CD4-positive, alpha-beta T cell (primary cell): ENCODE data around the gene CCL3. TPM values are rescaled to one million over a fixed set of nuclear protein-coding genes. Genes with fewer than 3 reads are reported as not detected.

ENCODE experiments used
- ATAC-seq: fragments of 200-7000 bp; cut with Tn5 transposase; one replicate; pipeline ENCODE4 v1.10.0; 2022; ENCODE audit warnings: mild to moderate bottlenecking; ENCODE audit not compliant: poor library complexity
- CTCF ChIA-PET: fragments of 350-600 bp; sonication (Branson Sonifier 250); formaldehyde crosslinking; loops from one replicate; lab custom pipeline; 2021; ENCODE audit warnings: antibody characterized with exemption, inconsistent platforms; lab: Charles Lee
- POLR2A ChIA-PET: fragments of 350-600 bp; sonication (Branson Sonifier 250); formaldehyde crosslinking; loops from one replicate; lab custom pipeline; 2021; ENCODE audit warnings: antibody characterized with exemption, inconsistent platforms; lab: Charles Lee
- DNase-seq, 14 experiments: peaks; one replicate each; pipeline ENCODE4 v3.0.0-alpha.2; 2013 to 2020; ENCODE audit warnings: mixed read lengths in 2 of 14
- H3K27ac ChIP-seq, 2 donors: one replicate each; pipeline versions ENCODE4 v1.5.1 to v1.7.0; 2013; ENCODE audit warnings: low read length in 2 of 2, low read depth in 1 of 2, mild to moderate bottlenecking in 1 of 2
- H3K27me3 ChIP-seq, 2 experiments: 1 replicate in 1 of 2; 2 replicates in 1 of 2; pipeline versions ENCODE4 v1.6.1 to v1.7.0; 2013; ENCODE audit warnings: low read length in 2 of 2, control low read depth in 1 of 2, mild to moderate bottlenecking in 1 of 2, moderate library complexity in 1 of 2; ENCODE audit not compliant: insufficient read depth in 2 of 2, control insufficient read depth in 1 of 2
- H3K36me3 ChIP-seq: one replicate; pipeline ENCODE4 v1.6.1; 2013; ENCODE audit warnings: low read length, control low read depth; ENCODE audit not compliant: insufficient read depth
- H3K4me1 ChIP-seq: one replicate; pipeline ENCODE4 v1.6.1; 2013; ENCODE audit warnings: low read length, control low read depth; ENCODE audit not compliant: insufficient read depth
- H3K4me3 ChIP-seq: one replicate; pipeline ENCODE4 v1.5.1; 2013; ENCODE audit warnings: mild to moderate bottlenecking, low read length, moderate library complexity
- H3K9me3 ChIP-seq, 2 experiments: 1 replicate in 1 of 2; 2 replicates in 1 of 2; pipeline versions ENCODE4 v1.6.1 to v1.7.0; 2013; ENCODE audit warnings: low read length in 2 of 2, mild to moderate bottlenecking in 2 of 2, control low read depth in 1 of 2, moderate library complexity in 1 of 2; ENCODE audit not compliant: control insufficient read depth in 1 of 2, insufficient read depth in 1 of 2
- H3K27ac Mint-ChIP-seq: one replicate; pipeline ENCODE4 v1.8.0; 2020; ENCODE audit warnings: mixed read lengths
- H3K27me3 Mint-ChIP-seq: one replicate; pipeline ENCODE4 v1.8.0; 2021; ENCODE audit warnings: mixed read lengths
- H3K36me3 Mint-ChIP-seq: one replicate; pipeline ENCODE4 v1.8.0; 2021; ENCODE audit warnings: low read depth, mixed read lengths
- H3K4me1 Mint-ChIP-seq: one replicate; pipeline ENCODE4 v1.8.0; 2021; ENCODE audit warnings: low read depth, mixed read lengths
- H3K4me3 Mint-ChIP-seq: one replicate; pipeline ENCODE4 v1.8.0; 2020; ENCODE audit warnings: mild to moderate bottlenecking, mixed read lengths
- H3K9me3 Mint-ChIP-seq: one replicate; pipeline ENCODE4 v1.8.0; 2020; ENCODE audit warnings: mixed read lengths
- intact Hi-C, 2 experiments: fragments of 100-400 bp; cut with DNase I in 1 of 2; cut with micrococcal nuclease in 1 of 2; formaldehyde crosslinking; loops; one replicate each; pipeline versions ENCODE4 v1.15.1 to v1.9.0; 2023 to 2025; cut with DNase I, micrococcal nuclease
- total RNA-seq, 174 experiments: library from RNA in 2 of 174; stranded (reverse) in 2 of 174; gene quantifications; one replicate each; pipeline ENCODE4 v1.2.3 and lab custom pipeline; 2021 to 2026
- TF ChIP-seq, protein P1 (sequence below): fragments of 200-600 bp; IDR thresholded peaks from one replicate; pipeline ENCODE4 v1.8.0; 2022; ENCODE audit warnings: antibody characterized with exemption, mild to moderate bottlenecking

CCL3 gene
- total RNA-seq, 2 experiments from 2014 or later, result 0.78 to 1.0 TPM

DNA sequence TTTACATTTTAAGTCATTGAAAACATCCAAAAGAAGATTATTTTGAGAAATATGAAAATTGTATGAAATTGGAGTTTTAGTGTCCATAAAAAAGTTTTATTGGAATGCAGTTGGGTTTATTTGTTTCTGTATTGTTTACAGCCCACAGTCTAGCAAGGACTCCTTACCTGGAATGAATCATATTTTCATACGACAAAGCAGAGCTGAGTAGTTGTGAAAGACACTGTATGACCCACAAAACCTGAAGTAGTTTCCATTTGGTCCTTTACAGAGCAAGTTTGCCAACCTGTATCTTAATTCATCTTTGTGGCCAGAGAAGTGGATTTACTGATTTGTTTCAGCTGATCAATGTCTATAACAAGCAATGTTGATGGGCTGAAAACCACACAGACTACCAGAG lies 15.6 kb downstream of the CCL3 start:
- H3K4me1 Mint-ChIP-seq, result no peaks in the 10 kb centered on the region
- POLR2A ChIA-PET, result no interaction called here
- intact Hi-C loops, result loop anchor here in 1 of 2 experiments (10.0 kb wide), 1 partner anchor 220 kb away; no protein-coding TSS in a partner anchor
- no peaks in the 10 kb centered on the region for H3K27me3 Mint-ChIP-seq
- TF ChIP-seq, protein P1, sequence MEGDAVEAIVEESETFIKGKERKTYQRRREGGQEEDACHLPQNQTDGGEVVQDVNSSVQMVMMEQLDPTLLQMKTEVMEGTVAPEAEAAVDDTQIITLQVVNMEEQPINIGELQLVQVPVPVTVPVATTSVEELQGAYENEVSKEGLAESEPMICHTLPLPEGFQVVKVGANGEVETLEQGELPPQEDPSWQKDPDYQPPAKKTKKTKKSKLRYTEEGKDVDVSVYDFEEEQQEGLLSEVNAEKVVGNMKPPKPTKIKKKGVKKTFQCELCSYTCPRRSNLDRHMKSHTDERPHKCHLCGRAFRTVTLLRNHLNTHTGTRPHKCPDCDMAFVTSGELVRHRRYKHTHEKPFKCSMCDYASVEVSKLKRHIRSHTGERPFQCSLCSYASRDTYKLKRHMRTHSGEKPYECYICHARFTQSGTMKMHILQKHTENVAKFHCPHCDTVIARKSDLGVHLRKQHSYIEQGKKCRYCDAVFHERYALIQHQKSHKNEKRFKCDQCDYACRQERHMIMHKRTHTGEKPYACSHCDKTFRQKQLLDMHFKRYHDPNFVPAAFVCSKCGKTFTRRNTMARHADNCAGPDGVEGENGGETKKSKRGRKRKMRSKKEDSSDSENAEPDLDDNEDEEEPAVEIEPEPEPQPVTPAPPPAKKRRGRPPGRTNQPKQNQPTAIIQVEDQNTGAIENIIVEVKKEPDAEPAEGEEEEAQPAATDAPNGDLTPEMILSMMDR, result no peak
- H3K4me1 ChIP-seq, result peaks cover 6% of the 10 kb centered on the region
- H3K4me3 ChIP-seq, result no peak overlapping the region
- CTCF ChIA-PET, result no interaction called here
- no peak overlapping the region for H3K4me3 Mint-ChIP-seq
- H3K27me3 ChIP-seq, result no peaks in the 10 kb centered on the region
- no peaks in the 10 kb centered on the region for H3K36me3 ChIP-seq
- H3K9me3 ChIP-seq, result no peaks in the 10 kb centered on the region
- no peak overlapping the region for H3K27ac Mint-ChIP-seq
- H3K36me3 Mint-ChIP-seq, result no peaks in the 10 kb centered on the region
- DNase-seq (no peak), ATAC-seq (no peak)
- H3K9me3 Mint-ChIP-seq, result no peaks in the 10 kb centered on the region
- H3K27ac ChIP-seq, result no peak overlapping the region

DNA sequence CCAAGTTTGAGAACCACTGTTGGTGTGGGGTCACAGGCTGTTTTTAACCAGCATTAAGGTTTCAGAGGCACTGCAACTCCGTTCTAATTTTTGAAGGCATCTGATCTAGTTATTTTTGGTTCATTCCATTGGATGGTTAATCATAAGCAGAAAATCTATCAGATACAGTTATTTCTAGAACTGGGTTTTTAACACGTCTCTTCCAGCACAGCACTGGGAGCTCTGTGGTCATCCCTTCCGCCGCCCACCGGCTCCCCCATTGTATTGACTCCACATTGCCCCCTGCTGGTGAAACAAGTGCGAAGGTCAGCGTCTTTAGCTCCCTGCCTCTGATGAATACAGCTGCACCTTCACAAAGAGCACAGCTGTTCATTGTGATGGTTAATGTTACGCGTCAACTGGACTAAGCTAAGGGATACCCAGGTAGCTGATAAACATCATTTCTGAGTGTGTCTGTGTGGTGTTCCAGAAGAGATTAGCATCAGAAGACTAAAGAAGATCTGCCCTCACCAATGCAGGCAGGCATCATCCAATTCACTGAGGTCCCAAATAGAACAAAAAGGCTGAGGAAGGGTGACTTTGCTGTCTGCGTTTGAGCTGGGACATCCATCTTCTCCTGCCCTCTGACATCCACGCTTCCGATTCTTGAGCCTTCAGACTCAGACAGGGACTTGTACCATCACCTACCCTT lies 17.4 kb downstream of the CCL3 start:
- Histone ChIP-seq H3K36me3 (no peaks in the 10 kb centered on the region), H3K27ac (no peak overlapping the region), H3K9me3 (no peaks in the 10 kb centered on the region), H3K27me3 (no peaks in the 10 kb centered on the region), H3K4me1 (peaks cover 6% of the 10 kb centered on the region), H3K4me3 (no peak overlapping the region)
- Mint-ChIP-seq H3K4me3 (no peak overlapping the region), H3K9me3 (no peaks in the 10 kb centered on the region), H3K27ac (no peak overlapping the region), H3K4me1 (no peaks in the 10 kb centered on the region), H3K36me3 (no peaks in the 10 kb centered on the region), H3K27me3 (no peaks in the 10 kb centered on the region)
- ChIA-PET CTCF (interaction anchor here (0.6 to 1.1 kb wide), 6 partner anchors 8 to 256 kb away, joined by 3 to 4 read pairs (median 3); no protein-coding TSS in a partner anchor), POLR2A (interaction anchor here (0.9 kb wide), 1 partner anchor 103 kb away, joined by 3 read pairs; no protein-coding TSS in a partner anchor)
- TF ChIP-seq, protein P1, result peak; percentile 59
- DNase-seq, result peak in 12 of 14 experiments; percentile 6 to 74 (median 26)
- intact Hi-C loops, result loop anchor here in 1 of 2 experiments (10.0 kb wide), 1 partner anchor 218 kb away; no protein-coding TSS in a partner anchor
- peak; percentile 37 for ATAC-seq

DNA sequence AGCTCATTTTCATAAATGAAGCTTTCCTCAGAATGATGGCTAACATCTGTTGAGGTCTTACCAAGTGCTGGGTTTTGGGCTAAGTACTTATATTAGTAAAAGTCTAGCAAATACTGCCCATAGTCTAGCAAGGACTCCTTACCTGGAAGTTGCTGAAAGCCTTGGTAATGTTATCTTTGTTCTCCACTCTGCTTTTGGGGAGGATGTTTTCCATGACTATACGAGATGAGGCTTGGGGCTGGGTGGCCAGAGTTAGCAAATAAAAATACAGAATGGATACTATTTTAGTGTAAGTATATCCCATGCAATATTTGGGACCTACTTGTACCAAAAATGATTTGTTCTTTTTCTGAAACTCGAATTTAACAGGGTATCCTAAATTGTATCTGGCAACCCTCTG lies 18.2 kb downstream of the CCL3 start:
- TF ChIP-seq, protein P1, result no peak
- Mint-ChIP-seq H3K36me3 (no peaks in the 10 kb centered on the region), H3K27ac (no peak overlapping the region), H3K9me3 (no peaks in the 10 kb centered on the region), H3K4me1 (no peaks in the 10 kb centered on the region), H3K4me3 (no peak overlapping the region), H3K27me3 (no peaks in the 10 kb centered on the region)
- intact Hi-C loops, result loop anchor here in 1 of 2 experiments (10.0 kb wide), 1 partner anchor 217 kb away; no protein-coding TSS in a partner anchor
- DNase-seq, result no peak
- Histone ChIP-seq H3K4me3 (no peak overlapping the region), H3K4me1 (peaks cover 6% of the 10 kb centered on the region), H3K9me3 (no peaks in the 10 kb centered on the region), H3K27ac (no peak overlapping the region), H3K36me3 (no peaks in the 10 kb centered on the region), H3K27me3 (no peaks in the 10 kb centered on the region)
- CTCF ChIA-PET, result no interaction called here
- ATAC-seq, result no peak
- POLR2A ChIA-PET, result no interaction called here
